Neural cell (in vitro differentiated cells): Measurements from ENCODE around the gene IL9R. TPM values are rescaled to one million over a fixed set of nuclear protein-coding genes. Genes with fewer than 3 reads are reported as not detected.

Experiments
- H2AFZ ChIP-seq: fragments of 200-600, 300-800 bp; sonication (generic), shearing (Covaris generic); 2 replicates; pipeline ENCODE4 v1.6.0; 2014; ENCODE audit warnings: low read depth, mild to moderate bottlenecking, antibody characterized with exemption, low read length, moderate library complexity
- H3F3A ChIP-seq: fragments of 200-600 bp; shearing (Covaris generic); 2 replicates; pipeline ENCODE4 v1.6.1; 2016; ENCODE audit warnings: mild to moderate bottlenecking, moderate library complexity, mixed read lengths, antibody characterized with exemption, low read length; ENCODE audit not compliant: insufficient read depth, poor library complexity, severe bottlenecking
- H3K27ac ChIP-seq: fragments of 200-600, 300-800 bp; sonication (generic), shearing (Covaris generic); 2 replicates; pipeline ENCODE4 v1.5.1; 2014; ENCODE audit warnings: mild to moderate bottlenecking, low read length, moderate library complexity
- H3K27me3 ChIP-seq: fragments of 300-800, 200-600 bp; sonication (generic), shearing (Covaris generic); 2 replicates; pipeline ENCODE4 v1.6.0; 2014; ENCODE audit warnings: mild to moderate bottlenecking, low read depth, low read length, moderate library complexity; ENCODE audit not compliant: insufficient read depth
- H3K36me3 ChIP-seq: fragments of 300-800, 200-600 bp; sonication (generic), shearing (Covaris generic); 2 replicates; pipeline ENCODE4 v1.5.1; 2014; ENCODE audit warnings: mild to moderate bottlenecking, antibody characterized with exemption, low read length, moderate library complexity; ENCODE audit not compliant: insufficient read depth
- H3K4me2 ChIP-seq: fragments of 300-800, 200-600 bp; sonication (generic), shearing (Covaris generic); 2 replicates; pipeline ENCODE4 v1.6.0; 2014; ENCODE audit warnings: mild to moderate bottlenecking, low read length
- H3K4me3 ChIP-seq: fragments of 300-800, 200-600 bp; sonication (generic), shearing (Covaris generic); 2 replicates; pipeline ENCODE4 v1.5.1; 2014; ENCODE audit warnings: mild to moderate bottlenecking, low read length, moderate library complexity
- H3K79me2 ChIP-seq: fragments of 200-600 bp; shearing (Covaris generic); replicated peaks from 2 replicates; pipeline ENCODE4 v1.6.0; 2014; ENCODE audit warnings: mild to moderate bottlenecking, low read length, moderate library complexity; ENCODE audit not compliant: insufficient read depth
- H3K9ac ChIP-seq: fragments of 300-800, 200-600 bp; sonication (generic), shearing (Covaris generic); 2 replicates; pipeline ENCODE4 v1.6.1; 2016; ENCODE audit warnings: mild to moderate bottlenecking, low read length, mixed read lengths
- H3K9me2 ChIP-seq: fragments of 200-600 bp; shearing (Covaris generic); 2 replicates; pipeline ENCODE4 v1.6.1; 2016; ENCODE audit warnings: mild to moderate bottlenecking, low read length, mixed read lengths; ENCODE audit not compliant: insufficient read depth
- H3K9me3 ChIP-seq: fragments of 200-600, 300-800 bp; sonication (generic), shearing (Covaris generic); 2 replicates; pipeline ENCODE4 v1.6.1; 2016; ENCODE audit warnings: mild to moderate bottlenecking, mixed run types, low read length, moderate library complexity, mixed read lengths
- H4K20me1 ChIP-seq: fragments of 200-600 bp; shearing (Covaris generic); 2 replicates; pipeline ENCODE4 v1.6.1; 2016; ENCODE audit warnings: mild to moderate bottlenecking, mixed run types; ENCODE audit not compliant: insufficient read depth
- EP300 ChIP-seq: fragments of 450-650 bp; conservative IDR thresholded peaks from 2 replicates; pipeline ENCODE4 v1.6.1; 2014; ENCODE audit warnings: antibody characterized with exemption, mild to moderate bottlenecking, moderate library complexity; ENCODE audit not compliant: poor library complexity, severe bottlenecking
- EZH2 ChIP-seq: fragments of 200-600, 300-800 bp; shearing (Covaris generic), sonication (generic); IDR thresholded peaks from 2 replicates; pipeline ENCODE4 v1.6.1; 2014; ENCODE audit warnings: antibody characterized with exemption, low read length, borderline replicate concordance, mild to moderate bottlenecking; ENCODE audit not compliant: insufficient read depth, poor library complexity, severe bottlenecking
- MXI1 ChIP-seq: fragments of 450-650 bp; conservative IDR thresholded peaks from 2 replicates; pipeline ENCODE4 v1.6.1; 2014; ENCODE audit warnings: antibody characterized with exemption, mild to moderate bottlenecking; ENCODE audit not compliant: poor library complexity, severe bottlenecking
- POLR2AphosphoS5 ChIP-seq: IDR thresholded peaks from 2 replicates; pipeline ENCODE4 v1.6.1; 2012
- RAD21 ChIP-seq: fragments of 450-650 bp; conservative IDR thresholded peaks from 2 replicates; pipeline ENCODE4 v1.6.1; 2014; ENCODE audit warnings: antibody characterized with exemption, mild to moderate bottlenecking, moderate library complexity
- SMC3 ChIP-seq: fragments of 450-650 bp; conservative IDR thresholded peaks from 2 replicates; pipeline ENCODE4 v1.6.1; 2014; ENCODE audit warnings: antibody characterized with exemption, mild to moderate bottlenecking, moderate library complexity; ENCODE audit not compliant: poor library complexity
- TAF1 ChIP-seq: IDR thresholded peaks from 2 replicates; pipeline ENCODE4 v1.6.1; 2012; ENCODE audit warnings: low read depth
- polyA plus RNA-seq: library from polyadenylated mRNA; depleted of rRNA; stranded (reverse); fragments of >200 nt; gene quantifications from 2 replicates; pipeline ENCODE4 v1.2.3, GENCODE V29; 2014
- TF ChIP-seq, protein P1 (sequence below): IDR thresholded peaks from 2 replicates; pipeline ENCODE4 v1.6.1; 2012; ENCODE audit warnings: borderline replicate concordance
- TF ChIP-seq, protein P2 (sequence below): fragments of 450-650 bp; IDR thresholded peaks from 2 replicates; pipeline ENCODE4 v1.5.1; 2014; ENCODE audit warnings: antibody characterized with exemption, mild to moderate bottlenecking, moderate library complexity; ENCODE audit not compliant: poor library complexity, severe bottlenecking

The IL9R gene
- polyA plus RNA-seq, 1 donor from 2014 or later = not detected

DNA sequence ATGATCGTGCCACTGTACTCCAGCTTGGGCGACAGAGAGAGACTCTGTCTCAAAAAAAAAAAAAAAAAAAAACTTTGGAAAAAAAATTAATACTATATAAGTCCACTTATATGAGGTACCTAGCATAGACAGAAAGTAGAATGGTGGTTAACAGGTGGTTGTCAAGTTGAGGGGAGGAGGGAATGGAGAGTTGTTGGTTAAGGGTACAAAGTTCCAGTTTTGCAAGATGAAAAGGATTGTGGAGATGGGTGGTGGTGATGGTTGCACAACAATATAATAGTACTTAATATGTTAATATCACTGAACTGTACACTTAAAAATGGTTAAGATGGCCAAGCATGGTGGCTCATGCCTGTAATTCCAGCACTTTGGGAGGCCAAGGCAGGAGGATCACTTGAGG, 4.1 kb upstream of the IL9R start (continued):
- TF ChIP-seq SMC3 = no peak

DNA sequence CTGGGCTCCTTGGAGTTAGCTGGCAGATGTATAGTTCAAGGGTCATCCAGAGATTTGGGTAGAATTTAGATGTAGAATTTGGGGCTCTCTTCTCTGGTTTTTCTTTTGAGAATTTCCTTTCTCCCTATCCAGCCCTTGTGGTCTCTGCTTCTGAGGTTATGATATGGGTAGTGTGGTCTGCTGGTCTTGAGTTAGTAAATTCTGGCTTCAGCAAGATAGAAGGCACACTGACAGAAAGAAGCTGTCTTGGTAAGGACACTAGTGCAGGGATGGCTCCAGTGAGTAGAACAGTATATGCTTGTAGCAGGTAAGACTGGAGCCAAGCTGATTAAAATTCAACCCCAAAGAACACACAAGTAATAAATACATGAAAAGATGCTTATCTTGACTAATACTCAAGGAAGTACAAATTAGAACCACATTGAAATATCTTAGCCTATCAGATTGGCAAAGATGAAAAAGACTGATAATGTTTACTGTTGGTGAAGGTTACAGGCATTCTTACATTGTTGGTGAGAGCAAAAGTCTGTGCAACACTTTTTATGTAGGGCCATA, 2.1 kb upstream of the IL9R start:
- Histone ChIP-seq H3K36me3 (no peaks in the 10 kb centered on the region), H3K9me3 (no peaks in the 10 kb centered on the region), H3K27me3 (no peaks in the 10 kb centered on the region), H3K4me2 (no peak overlapping the region), H3K79me2 (no peaks in the 10 kb centered on the region), H3K4me3 (no peak overlapping the region), H3K9ac (no peak overlapping the region), H3K27ac (no peak overlapping the region), H2AFZ (no peak overlapping the region), H4K20me1 (no peaks in the 10 kb centered on the region), H3F3A (no peaks in the 10 kb centered on the region), H3K9me2 (no peaks in the 10 kb centered on the region)
- TF ChIP-seq RAD21 (no peak), SMC3 (no peak), EZH2 (no peak), MXI1 (no peak), POLR2AphosphoS5 (no peak), TAF1 (no peak), EP300 (no peak)
- TF ChIP-seq, protein P1, sequence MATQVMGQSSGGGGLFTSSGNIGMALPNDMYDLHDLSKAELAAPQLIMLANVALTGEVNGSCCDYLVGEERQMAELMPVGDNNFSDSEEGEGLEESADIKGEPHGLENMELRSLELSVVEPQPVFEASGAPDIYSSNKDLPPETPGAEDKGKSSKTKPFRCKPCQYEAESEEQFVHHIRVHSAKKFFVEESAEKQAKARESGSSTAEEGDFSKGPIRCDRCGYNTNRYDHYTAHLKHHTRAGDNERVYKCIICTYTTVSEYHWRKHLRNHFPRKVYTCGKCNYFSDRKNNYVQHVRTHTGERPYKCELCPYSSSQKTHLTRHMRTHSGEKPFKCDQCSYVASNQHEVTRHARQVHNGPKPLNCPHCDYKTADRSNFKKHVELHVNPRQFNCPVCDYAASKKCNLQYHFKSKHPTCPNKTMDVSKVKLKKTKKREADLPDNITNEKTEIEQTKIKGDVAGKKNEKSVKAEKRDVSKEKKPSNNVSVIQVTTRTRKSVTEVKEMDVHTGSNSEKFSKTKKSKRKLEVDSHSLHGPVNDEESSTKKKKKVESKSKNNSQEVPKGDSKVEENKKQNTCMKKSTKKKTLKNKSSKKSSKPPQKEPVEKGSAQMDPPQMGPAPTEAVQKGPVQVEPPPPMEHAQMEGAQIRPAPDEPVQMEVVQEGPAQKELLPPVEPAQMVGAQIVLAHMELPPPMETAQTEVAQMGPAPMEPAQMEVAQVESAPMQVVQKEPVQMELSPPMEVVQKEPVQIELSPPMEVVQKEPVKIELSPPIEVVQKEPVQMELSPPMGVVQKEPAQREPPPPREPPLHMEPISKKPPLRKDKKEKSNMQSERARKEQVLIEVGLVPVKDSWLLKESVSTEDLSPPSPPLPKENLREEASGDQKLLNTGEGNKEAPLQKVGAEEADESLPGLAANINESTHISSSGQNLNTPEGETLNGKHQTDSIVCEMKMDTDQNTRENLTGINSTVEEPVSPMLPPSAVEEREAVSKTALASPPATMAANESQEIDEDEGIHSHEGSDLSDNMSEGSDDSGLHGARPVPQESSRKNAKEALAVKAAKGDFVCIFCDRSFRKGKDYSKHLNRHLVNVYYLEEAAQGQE = no peak
- TF ChIP-seq, protein P2, sequence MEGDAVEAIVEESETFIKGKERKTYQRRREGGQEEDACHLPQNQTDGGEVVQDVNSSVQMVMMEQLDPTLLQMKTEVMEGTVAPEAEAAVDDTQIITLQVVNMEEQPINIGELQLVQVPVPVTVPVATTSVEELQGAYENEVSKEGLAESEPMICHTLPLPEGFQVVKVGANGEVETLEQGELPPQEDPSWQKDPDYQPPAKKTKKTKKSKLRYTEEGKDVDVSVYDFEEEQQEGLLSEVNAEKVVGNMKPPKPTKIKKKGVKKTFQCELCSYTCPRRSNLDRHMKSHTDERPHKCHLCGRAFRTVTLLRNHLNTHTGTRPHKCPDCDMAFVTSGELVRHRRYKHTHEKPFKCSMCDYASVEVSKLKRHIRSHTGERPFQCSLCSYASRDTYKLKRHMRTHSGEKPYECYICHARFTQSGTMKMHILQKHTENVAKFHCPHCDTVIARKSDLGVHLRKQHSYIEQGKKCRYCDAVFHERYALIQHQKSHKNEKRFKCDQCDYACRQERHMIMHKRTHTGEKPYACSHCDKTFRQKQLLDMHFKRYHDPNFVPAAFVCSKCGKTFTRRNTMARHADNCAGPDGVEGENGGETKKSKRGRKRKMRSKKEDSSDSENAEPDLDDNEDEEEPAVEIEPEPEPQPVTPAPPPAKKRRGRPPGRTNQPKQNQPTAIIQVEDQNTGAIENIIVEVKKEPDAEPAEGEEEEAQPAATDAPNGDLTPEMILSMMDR = no peak

DNA sequence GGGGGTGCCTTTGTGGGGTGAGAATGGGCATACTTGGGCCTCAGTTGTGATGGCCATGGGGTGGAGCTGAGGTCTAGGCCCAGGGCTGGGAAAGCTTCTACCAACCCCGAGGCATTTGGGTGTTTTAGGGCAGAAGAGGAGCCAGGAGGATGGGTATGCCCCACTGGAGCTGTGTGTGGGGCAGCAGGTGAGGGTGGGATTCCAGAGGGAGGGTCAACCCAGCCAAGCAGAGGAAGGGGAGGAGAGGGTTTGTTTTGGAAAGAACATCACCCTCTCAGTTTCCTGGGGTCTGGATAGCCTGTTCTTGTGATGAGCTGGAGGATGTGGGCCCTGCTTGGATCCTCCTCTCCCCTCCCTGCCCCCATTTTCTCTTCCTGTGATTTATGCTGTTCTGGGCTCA, 620 bp downstream of the IL9R start:
- Histone ChIP-seq H3K9me2 (no peaks in the 10 kb centered on the region), H4K20me1 (no peaks in the 10 kb centered on the region), H3K4me3 (no peak overlapping the region), H3K27ac (no peak overlapping the region), H3K9me3 (no peaks in the 10 kb centered on the region), H3K4me2 (no peak overlapping the region), H3K36me3 (no peaks in the 10 kb centered on the region), H2AFZ (no peak overlapping the region), H3K27me3 (no peaks in the 10 kb centered on the region), H3K79me2 (no peaks in the 10 kb centered on the region), H3K9ac (no peak overlapping the region), H3F3A (no peaks in the 10 kb centered on the region)
- TF ChIP-seq EZH2 (no peak), MXI1 (no peak), TAF1 (no peak), POLR2AphosphoS5 (no peak), EP300 (no peak)
- TF ChIP-seq, protein P2 = no peak
